Measurements from ENCODE around the gene SOD1. TPM values are rescaled to one million over a fixed set of nuclear protein-coding genes. Genes with fewer than 3 reads are reported as not detected.

SOD1 gene
- total and polyA plus RNA-seq, 10 of the 15 experiments (the other 5 are each of a cell fraction or from before 2014, with no cell fraction given) = 171 to 710 (median 313) TPM

GRCh38 chr21:31671146-31671716 is 11.7 kb downstream of the SOD1 start:
- no peaks in the 10 kb centered on the region; the same call in 1 of the 2 replicates for H3K79me2 ChIP-seq (ENCODE audit: control insufficient read depth, insufficient read depth, low read length)
- WGBS (ENCODE audit: insufficient coverage, insufficient replicate concordance, low lambda C conversion rate, missing lambda C conversion rate) = 90% methylated on average over 12 of the region's 12 CpGs
- no peak overlapping the region for H3K4me2 ChIP-seq (ENCODE audit: control insufficient read depth, insufficient read depth)
- ChIA-PET POLR2A (no interaction called here), CTCF (no interaction called here), SMC1A (ENCODE audit: uncharacterized antibody, unreplicated experiment) (interaction anchor here (0.7 kb wide), 1 partner anchor 17 kb away, joined by 3 read pairs; no protein-coding TSS in a partner anchor), RAD21 (ENCODE audit: unreplicated experiment) (no interaction called here)
- H3K27me3 ChIP-seq (replicated peaks in 1 of 2; ENCODE audit: control insufficient read depth in 2 of 2, insufficient read depth in 2 of 2, low read length in 1 of 2) = no peaks in the 10 kb centered on the region
- no peak for FAIRE-seq
- peaks cover 3 to 19% of the 10 kb centered on the region in 2 experiments; a peak in 3 of 4 replicates for H3K36me3 ChIP-seq (ENCODE audit: control insufficient read depth in 2 of 2, insufficient read depth in 2 of 2, low read length in 1 of 2)
- TF ChIP-seq SMARCA5 (IDR thresholded peaks at IDR 0.05) (no peak), POLR2AphosphoS5 (IDR thresholded peaks at IDR 0.05; ENCODE audit: low read length) (no peak; the same call in 1 of the 2 replicates), MYC (IDR thresholded peaks at IDR 0.05; ENCODE audit: insufficient read depth, insufficient read length, insufficient replicate concordance, low read length, severe bottlenecking) (no peak), HDGF (IDR thresholded peaks at IDR 0.05) (no peak), SMAD1 (IDR thresholded peaks at IDR 0.05; ENCODE audit: low read depth, partially characterized antibody) (no peak), SIN3A (IDR thresholded peaks at IDR 0.05; ENCODE audit: low read depth, low read length) (no peak)
- no peaks in the 10 kb centered on the region for H3K9me3 ChIP-seq (replicated peaks; ENCODE audit: control insufficient read depth, insufficient read depth, low read length)
- BruUV-seq (replicated peaks) = TSS peak; percentile 51
- no peaks in the 10 kb centered on the region for H4K20me1 ChIP-seq (ENCODE audit: control insufficient read depth, insufficient read depth)
- no peak overlapping the region for H2AFZ ChIP-seq (ENCODE audit: control insufficient read depth, low read depth, low read length)
- no peak for DNase-seq (ENCODE audit: low read depth, low spot score)
- intact Hi-C loops (cut with micrococcal nuclease; ENCODE audit: unreplicated experiment) = no loop called here
- ATAC-seq = no peak
- peaks cover 8% of the 10 kb centered on the region; the same call in 1 of the 2 replicates for H3K4me1 ChIP-seq (ENCODE audit: control insufficient read depth, insufficient read depth, low read length)
- H3K27ac ChIP-seq (ENCODE audit: control insufficient read depth, insufficient read depth) = no peak overlapping the region
- H3K4me3 ChIP-seq = no peak overlapping the region
- H3K9ac ChIP-seq (ENCODE audit: control insufficient read depth, insufficient read depth, low read length) = no peak overlapping the region
- in situ Hi-C loops (cut with MboI) = no loop called here

- H3K9me3 ChIP-seq (replicated peaks; ENCODE audit: control insufficient read depth, insufficient read depth, low read length) = no peaks in the 10 kb centered on the region
- H3K79me2 ChIP-seq (ENCODE audit: control insufficient read depth, insufficient read depth, low read length) = no peaks in the 10 kb centered on the region; the same call in 1 of the 2 replicates
- SMC1A ChIA-PET (ENCODE audit: uncharacterized antibody, unreplicated experiment) = no interaction called here
- H3K4me3 ChIP-seq = no peak overlapping the region
- no peak overlapping the region for H3K27ac ChIP-seq (ENCODE audit: control insufficient read depth, insufficient read depth)
- POLR2A ChIA-PET = no interaction called here
- TF ChIP-seq SMAD1 (IDR thresholded peaks at IDR 0.05; ENCODE audit: low read depth, partially characterized antibody) (no peak), SRF (IDR thresholded peaks at IDR 0.05; ENCODE audit: low read depth in 2 of 2, low read length in 2 of 2) (no peak), RAD21 (IDR thresholded peaks at IDR 0.05; ENCODE audit: insufficient read depth, low read depth, low read length) (no peak)
- BruUV-seq (replicated peaks) = no TSS peak
- CTCF ChIA-PET = no interaction called here
- H3K36me3 ChIP-seq (ENCODE audit: control insufficient read depth in 2 of 2, insufficient read depth in 2 of 2, low read length in 1 of 2) = peaks cover 3 to 19% of the 10 kb centered on the region in 2 experiments; a peak in 3 of 4 replicates
- peaks cover 2% of the 10 kb centered on the region; the same call in 1 of the 2 replicates for H3K4me1 ChIP-seq (ENCODE audit: control insufficient read depth, insufficient read depth, low read length)
- intact Hi-C loops (cut with micrococcal nuclease; ENCODE audit: unreplicated experiment) (no loop called here), in situ Hi-C loops (cut with MboI) (no loop called here)
- H2AFZ ChIP-seq (ENCODE audit: control insufficient read depth, low read depth, low read length) = no peak overlapping the region
- H3K27me3 ChIP-seq (replicated peaks in 1 of 2; ENCODE audit: control insufficient read depth in 2 of 2, insufficient read depth in 2 of 2, low read length in 1 of 2) = no peaks in the 10 kb centered on the region
- DNase-seq (ENCODE audit: low read depth, low spot score) (no peak), ATAC-seq (no peak), FAIRE-seq (no peak)
- no peak overlapping the region for H3K4me2 ChIP-seq (ENCODE audit: control insufficient read depth, insufficient read depth)
- RAD21 ChIA-PET (ENCODE audit: unreplicated experiment) = no interaction called here
- 100% methylated on average over 17 of the region's 17 CpGs for WGBS (ENCODE audit: insufficient coverage, insufficient replicate concordance, low lambda C conversion rate, missing lambda C conversion rate)
- H4K20me1 ChIP-seq (ENCODE audit: control insufficient read depth, insufficient read depth) = no peaks in the 10 kb centered on the region
- H3K9ac ChIP-seq (ENCODE audit: control insufficient read depth, insufficient read depth, low read length) = no peak overlapping the region
These were observed 12.4 kb downstream of the SOD1 start for GRCh38 chr21:31671931-31672330.

All from GM12878 (cell line).